ENCODE measurements around the gene WDFY4.

GRCh38 chr10:48990226-48990625 is 305.6 kb downstream of the WDFY4 start:
- TF ChIP-seq CTCF (conservative IDR thresholded peaks at IDR 0.05; ENCODE audit: low read depth, low read length) (no peak), MXI1 (IDR thresholded peaks at IDR 0.05; ENCODE audit: borderline replicate concordance, low read depth, low read length) (no peak), POLR2A (IDR thresholded peaks at IDR 0.05; ENCODE audit: low read depth, low read length) (no peak)

Data from IMR-90 (cell line).